ENCODE results near the gene APOC1. TPM values are rescaled to one million over a fixed set of nuclear protein-coding genes. Genes with fewer than 3 reads are reported as not detected.
"Not testable (repeated sequence)": the region's sequence is repeated elsewhere in the genome, so short reads cannot be mapped to it uniquely, and the experiment has no call there.

Gene APOC1
- total RNA-seq, 1 donor from 2014 or later = 1.7 TPM

DNA sequence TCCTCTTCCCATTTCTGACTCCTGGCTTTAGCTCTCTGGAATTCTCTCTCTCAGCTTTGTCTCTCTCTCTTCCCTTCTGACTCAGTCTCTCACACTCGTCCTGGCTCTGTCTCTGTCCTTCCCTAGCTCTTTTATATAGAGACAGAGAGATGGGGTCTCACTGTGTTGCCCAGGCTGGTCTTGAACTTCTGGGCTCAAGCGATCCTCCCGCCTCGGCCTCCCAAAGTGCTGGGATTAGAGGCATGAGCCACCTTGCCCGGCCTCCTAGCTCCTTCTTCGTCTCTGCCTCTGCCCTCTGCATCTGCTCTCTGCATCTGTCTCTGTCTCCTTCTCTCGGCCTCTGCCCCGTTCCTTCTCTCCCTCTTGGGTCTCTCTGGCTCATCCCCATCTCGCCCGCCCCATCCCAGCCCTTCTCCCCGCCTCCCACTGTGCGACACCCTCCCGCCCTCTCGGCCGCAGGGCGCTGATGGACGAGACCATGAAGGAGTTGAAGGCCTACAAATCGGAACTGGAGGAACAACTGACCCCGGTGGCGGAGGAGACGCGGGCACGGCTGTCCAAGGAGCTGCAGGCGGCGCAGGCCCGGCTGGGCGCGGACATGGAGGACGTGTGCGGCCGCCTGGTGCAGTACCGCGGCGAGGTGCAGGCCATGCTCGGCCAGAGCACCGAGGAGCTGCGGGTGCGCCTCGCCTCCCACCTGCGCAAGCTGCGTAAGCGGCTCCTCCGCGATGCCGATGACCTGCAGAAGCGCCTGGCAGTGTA is 6.2 kb upstream of the APOC1 start:
- DNase-seq = no peak
- intact Hi-C loops (cut with micrococcal nuclease) = no loop called here

DNA sequence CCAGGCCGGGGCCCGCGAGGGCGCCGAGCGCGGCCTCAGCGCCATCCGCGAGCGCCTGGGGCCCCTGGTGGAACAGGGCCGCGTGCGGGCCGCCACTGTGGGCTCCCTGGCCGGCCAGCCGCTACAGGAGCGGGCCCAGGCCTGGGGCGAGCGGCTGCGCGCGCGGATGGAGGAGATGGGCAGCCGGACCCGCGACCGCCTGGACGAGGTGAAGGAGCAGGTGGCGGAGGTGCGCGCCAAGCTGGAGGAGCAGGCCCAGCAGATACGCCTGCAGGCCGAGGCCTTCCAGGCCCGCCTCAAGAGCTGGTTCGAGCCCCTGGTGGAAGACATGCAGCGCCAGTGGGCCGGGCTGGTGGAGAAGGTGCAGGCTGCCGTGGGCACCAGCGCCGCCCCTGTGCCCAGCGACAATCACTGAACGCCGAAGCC is 5.6 kb upstream of the APOC1 start:
- DNase-seq (no peak), ATAC-seq (no peak)
- intact Hi-C loops (cut with micrococcal nuclease) = no loop called here

More for the DNA sequence above, 6.2 kb upstream of the APOC1 start:
- no peak for ATAC-seq

DNA sequence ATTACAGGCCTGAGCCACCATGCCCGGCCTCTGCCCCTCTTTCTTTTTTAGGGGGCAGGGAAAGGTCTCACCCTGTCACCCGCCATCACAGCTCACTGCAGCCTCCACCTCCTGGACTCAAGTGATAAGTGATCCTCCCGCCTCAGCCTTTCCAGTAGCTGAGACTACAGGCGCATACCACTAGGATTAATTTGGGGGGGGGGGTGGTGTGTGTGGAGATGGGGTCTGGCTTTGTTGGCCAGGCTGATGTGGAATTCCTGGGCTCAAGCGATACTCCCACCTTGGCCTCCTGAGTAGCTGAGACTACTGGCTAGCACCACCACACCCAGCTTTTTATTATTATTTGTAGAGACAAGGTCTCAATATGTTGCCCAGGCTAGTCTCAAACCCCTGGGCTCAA is 4.6 kb upstream of the APOC1 start:
- no peak for DNase-seq
- no peak for ATAC-seq
- intact Hi-C loops (cut with micrococcal nuclease) = no loop called here

DNA sequence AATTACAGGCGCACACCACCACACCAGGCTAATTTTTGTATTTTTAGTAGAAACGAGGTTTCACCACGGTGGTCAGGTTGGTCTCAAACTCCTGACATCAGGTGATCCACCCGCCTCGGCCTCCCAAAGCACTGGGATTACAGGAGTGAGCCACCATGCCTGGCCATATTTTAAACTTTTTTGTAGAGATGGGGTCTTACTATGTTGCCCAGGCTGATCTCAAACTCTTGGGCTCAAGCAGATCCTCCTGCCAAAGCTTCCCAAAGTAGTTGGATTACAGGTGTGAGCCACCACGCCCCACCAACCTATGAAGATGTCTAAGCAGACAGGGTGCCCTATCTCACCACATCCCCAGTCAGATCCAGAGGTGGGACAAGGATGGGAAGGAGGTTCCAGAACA is 2.5 kb upstream of the APOC1 start:
- ATAC-seq; intact Hi-C loops (cut with micrococcal nuclease); DNase-seq: not testable (repeated sequence)

DNA sequence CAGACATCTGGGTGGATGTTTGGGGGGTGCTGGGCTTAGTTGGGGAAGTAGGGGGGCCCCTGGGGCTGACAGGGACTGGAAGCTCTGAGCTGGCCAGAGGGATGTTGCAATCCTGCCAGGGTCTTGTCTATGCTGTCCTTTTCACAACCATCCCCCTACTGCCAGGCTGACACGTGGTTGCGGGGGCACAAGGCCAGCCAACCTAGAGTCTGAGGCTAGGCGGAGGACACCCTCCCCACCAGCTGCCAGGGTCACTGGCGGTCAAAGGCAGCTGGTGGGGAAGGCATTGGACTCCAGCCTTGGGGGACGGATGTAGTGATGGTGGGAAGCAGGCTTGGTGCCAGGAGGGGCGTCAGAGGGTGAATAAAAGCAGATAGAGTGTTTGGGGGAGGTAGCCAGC is 1.6 kb upstream of the APOC1 start:
- peak; percentile 18 for ATAC-seq
- intact Hi-C loops (cut with micrococcal nuclease) = no loop called here
- DNase-seq = peak; percentile 45

DNA sequence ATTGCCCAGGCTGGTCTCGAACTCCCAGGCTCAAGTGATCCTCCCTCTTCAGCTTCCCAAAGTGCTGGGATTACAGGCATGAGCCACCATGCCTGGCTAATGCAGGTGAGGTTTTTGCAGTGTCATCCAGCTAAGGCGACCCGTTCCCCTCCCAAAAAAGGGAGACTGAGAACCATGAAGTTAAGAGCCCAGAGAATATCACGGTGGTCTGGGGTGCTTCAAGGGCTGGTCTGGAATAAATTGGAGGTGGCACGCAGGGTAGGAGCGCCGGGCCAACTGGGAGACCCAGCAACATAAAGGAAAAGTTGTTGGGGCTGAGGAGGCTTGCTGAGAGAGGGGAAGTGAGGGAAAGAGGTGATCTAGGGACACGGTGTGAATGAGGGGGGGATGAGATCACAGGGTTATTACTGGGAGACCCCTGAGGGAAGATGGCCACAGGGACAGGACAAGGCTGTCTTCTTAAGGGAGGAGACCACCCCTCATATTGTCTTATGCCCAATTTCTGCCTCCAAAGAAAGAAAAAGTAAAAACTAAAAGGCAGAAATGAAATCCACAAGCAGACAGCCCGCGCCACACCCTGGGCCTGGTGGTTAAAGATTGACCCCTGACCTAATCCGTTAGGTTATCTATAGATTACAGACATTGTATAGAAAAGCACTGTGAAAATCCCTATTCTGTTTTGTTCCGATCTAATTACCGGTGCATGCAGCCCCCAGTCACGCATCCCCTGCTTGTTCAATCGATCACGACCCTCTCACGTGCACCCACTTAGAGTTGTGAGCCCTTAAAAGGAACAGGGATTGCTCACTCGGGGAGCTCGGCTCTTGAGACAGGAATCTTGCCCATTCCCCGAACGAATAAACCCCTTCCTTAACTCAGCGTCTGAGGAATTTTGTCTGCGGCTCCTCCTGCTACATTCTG is 636 bp upstream of the APOC1 start:
- ATAC-seq; intact Hi-C loops (cut with micrococcal nuclease); DNase-seq: not testable (repeated sequence)

DNA sequence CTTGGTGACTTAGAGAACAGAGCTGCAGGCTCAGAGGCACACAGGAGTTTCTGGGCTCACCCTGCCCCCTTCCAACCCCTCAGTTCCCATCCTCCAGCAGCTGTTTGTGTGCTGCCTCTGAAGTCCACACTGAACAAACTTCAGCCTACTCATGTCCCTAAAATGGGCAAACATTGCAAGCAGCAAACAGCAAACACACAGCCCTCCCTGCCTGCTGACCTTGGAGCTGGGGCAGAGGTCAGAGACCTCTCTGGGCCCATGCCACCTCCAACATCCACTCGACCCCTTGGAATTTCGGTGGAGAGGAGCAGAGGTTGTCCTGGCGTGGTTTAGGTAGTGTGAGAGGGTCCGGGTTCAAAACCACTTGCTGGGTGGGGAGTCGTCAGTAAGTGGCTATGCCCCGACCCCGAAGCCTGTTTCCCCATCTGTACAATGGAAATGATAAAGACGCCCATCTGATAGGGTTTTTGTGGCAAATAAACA is 9.9 kb downstream of the APOC1 start:
- ATAC-seq (no peak), DNase-seq (no peak)
- intact Hi-C loops (cut with micrococcal nuclease) = no loop called here

DNA sequence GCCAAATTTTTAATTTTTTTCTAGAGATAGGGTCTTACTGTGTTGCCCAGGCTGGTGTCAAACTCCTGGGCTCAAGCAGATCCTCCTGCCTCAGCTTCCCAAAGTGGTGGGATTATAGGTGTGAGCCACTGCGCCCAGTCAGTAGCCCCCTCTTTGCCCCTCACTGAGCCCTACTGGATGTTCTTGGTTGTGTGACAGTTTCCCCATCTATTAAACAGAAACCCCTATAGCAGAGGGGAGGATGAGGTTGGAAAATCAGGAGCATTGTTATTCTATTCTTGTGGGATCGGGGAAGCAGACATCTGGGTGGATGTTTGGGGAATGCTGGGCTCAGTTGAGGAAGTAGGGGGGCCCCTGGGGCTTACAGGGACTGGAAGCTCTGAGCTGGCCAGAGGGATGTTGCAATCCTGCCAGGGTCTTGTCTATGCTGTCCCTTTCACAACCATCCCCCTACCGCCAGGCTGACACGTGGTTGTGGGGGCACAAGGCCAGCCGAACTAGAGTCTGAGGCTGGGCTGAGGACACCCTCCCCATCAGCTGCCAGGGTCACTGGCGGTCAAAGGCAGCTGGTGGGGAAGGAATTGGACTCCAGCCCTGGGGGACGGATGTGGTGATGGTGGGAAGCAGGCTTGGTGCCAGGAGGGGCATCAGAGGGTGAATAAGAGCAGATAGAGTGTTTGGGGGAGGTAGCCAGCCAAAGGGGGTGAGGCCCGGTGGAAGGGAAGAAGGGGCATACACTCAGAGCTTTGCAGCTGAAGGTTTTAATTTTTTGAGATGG is 10.9 kb downstream of the APOC1 start:
- ATAC-seq (peak; percentile 84), DNase-seq (peak; percentile 84)
- intact Hi-C loops (cut with micrococcal nuclease) = no loop called here

DNA sequence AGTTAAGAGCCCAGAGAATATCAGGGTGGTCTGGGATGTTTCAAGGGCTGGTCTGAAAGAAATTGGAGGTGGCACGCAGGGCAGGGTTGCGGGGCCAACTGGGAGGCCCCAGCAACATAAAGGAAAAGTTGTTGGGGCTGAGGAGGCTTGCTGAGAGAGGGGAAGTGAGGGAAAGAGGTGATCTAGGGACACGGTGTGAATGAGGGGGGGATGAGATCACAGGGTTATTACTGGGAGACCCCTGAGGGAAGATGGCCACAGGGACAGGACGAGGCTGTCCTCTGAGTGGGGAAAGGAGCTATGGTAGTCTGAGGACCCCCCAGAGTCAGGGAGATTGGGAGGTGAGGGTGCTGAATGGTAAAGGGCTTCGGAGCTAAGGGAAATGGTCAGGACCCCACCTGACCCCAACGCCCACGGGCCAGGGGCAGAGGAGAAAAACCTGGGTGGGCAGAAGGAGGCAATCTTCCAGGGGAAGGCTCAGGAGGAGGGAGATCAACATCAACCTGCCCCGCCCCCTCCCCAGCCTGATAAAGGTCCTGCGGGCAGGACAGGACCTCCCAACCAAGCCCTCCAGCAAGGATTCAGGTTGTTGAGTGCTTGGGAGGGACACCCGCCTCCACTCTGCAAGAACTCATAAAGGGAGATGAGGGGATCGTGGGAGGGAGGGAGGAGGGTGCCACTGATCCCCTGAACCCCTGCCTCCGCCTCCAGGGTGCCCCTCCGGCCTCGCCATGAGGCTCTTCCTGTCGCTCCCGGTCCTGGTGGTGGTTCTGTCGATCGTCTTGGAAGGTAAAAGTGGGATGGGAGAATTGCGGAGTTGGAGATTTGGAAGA is 12.1 kb downstream of the APOC1 start:
- DNase-seq; intact Hi-C loops (cut with micrococcal nuclease): not testable (repeated sequence)
- peak; percentile 7 for ATAC-seq

DNA sequence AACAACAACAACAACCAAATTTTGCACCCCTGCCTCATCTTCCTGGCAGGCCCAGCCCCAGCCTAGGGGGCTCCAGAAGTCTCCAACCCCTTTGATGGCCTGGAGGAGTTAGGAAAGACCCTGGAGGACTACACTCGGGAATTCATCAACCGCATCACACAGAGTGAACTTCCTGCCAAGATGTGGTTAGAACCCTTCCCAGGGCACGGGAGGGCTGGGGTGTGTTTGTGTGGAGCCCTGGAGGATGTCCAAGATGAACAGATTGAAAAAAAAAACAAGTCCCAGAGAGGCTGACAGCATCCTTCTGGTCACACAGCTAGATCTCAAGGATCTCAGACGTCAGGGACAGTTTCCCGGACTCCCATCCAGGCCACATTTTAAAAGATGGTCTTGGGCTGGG is 13.3 kb downstream of the APOC1 start:
- DNase-seq (no peak), ATAC-seq (no peak)
- intact Hi-C loops (cut with micrococcal nuclease) = no loop called here

DNA sequence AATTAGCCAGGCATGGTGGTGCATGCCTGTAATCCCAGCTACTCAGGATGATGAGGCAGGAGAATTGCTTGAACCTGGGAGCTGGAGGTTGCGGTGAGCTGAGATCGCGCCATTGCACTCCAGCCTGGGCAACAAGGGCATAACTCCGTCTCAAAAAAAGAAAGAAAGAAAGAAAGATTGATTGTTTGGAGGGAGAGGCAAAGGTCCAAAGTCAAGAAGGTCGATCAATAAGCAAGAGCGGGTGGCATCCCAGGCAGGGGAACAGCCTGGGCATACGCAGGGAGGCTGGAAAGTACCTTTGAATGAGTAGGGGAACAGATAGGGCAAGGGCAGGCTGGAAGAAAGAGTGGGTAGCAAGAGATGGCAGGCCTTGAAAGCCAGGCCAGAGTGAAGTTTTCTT is 15.7 kb downstream of the APOC1 start:
- intact Hi-C loops (cut with micrococcal nuclease) = no loop called here
- ATAC-seq (no peak), DNase-seq (no peak)

DNA sequence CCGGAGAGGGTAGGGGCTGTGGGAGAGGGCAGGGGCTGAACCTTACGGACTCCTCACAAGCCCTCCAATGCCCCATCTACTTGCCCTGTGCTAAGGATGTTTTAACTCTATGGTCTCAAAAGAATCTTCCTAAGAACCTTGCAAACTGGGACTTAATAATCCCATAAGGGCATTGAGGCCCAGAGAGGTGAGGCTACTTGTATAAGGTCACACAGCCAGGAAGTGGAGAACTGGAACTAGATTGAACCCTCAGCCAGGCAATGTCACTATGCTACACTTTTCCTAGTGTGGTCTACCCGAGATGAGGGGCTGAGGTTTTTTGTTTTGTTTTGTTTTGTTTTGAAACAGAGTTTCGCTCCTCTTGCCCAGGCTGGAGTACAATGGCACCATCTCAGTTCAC is 17.1 kb downstream of the APOC1 start:
- ATAC-seq (no peak), DNase-seq (no peak)
- intact Hi-C loops (cut with micrococcal nuclease) = no loop called here

DNA sequence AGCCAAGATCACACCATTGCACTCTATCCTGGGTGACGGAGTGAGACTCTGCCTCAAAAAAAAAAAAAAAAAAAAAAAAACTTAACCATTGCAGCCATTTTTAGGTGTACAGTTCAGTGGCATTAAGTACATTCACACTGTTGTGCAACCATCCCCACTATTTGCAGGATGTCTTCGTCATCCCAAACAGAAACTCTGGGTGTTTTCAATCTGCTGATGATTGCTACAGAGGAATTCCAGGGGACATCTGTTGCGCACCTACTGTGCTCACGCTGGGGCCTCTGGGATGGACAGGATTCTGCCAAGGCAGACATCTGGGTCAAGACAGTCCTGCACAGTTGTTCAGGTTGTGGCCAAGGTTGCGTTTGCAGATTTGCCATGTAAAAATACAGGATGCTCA is 25.3 kb downstream of the APOC1 start:
- intact Hi-C loops (cut with micrococcal nuclease) = no loop called here
- no peak for ATAC-seq
- no peak for DNase-seq

DNA sequence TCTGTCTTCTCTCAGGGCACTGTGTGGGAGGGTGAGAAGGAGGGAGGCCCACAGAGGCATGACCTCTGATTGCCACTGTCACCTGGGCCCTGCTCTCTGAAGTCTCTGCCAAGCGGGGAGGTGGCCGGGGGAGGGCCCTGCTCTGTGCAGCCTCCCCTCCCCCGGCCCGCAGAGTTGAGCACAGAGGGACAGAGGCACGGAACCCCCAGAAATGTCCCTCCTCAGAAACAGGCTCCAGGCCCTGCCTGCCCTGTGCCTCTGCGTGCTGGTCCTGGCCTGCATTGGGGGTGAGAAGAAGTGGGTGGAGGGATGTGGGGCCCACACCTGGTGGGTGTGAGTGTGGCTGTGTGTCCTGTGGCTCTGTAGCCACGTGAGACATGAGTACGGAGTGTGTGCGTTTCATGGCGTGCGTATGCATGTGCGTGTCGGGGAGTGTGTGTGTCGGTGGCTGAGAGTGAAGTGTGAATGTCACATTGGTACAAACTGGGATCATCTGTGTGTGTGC is 27.7 kb downstream of the APOC1 start, which contains the start of gene APOC4:
TSS of gene APOC4 (plus strand) at position 171 of the 505 bp plus-strand sequence. CDS start at position 212, 41 bp downstream.
- no peak for DNase-seq
- no peak for ATAC-seq
- intact Hi-C loops (cut with micrococcal nuclease) = no loop called here

DNA sequence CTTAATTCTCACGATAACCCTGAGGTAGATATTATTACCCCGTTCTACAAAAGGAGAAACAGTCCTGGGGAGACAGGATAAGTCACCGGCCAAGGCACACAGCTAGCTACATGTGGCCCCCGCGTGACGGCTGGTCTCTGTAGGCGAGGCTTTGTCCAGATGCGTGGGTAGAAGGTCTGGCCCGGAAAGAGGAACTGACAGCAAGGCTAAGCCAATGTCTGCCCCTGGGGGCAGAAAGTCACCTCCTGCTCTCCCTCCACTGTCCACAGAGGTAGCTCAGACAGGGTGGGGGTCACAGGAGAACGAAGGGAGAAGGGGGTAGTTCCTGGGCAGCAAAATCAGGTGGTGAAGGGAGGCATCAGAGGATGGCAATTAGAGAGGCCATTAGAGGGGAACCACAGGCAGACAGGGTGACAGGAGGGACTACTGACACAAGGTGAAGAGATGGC is 29.4 kb downstream of the APOC1 start:
- DNase-seq (peak; percentile 57), ATAC-seq (peak; percentile 56)
- intact Hi-C loops (cut with micrococcal nuclease) = no loop called here

DNA sequence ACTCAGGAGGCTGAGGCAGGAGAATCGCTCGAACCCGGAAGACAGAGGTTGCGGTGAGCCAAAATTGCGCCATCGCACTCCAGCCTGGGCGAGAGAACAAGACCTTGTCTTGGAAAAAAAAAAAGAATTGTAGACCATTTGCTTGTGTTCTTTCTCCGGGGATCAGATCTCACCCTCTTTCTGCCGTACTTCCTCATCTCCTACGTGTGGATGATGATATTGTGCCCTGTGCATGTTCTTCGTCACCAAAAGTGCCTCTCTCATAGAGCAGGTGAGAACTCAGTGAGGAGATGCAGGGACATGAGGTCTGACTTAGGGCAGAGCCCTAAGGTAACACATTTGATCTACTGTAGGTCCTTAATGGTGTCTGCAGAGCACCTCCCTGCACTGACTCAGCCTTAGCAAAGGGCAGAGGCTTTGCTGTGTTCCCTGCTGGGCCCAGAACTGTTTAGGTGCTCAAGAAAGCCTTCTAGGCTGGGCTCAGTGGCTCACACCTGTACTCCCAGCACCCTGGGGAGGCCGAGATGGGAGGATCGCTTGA is 32.7 kb downstream of the APOC1 start:
- ATAC-seq (no peak), DNase-seq (no peak)
- intact Hi-C loops (cut with micrococcal nuclease) = no loop called here

DNA sequence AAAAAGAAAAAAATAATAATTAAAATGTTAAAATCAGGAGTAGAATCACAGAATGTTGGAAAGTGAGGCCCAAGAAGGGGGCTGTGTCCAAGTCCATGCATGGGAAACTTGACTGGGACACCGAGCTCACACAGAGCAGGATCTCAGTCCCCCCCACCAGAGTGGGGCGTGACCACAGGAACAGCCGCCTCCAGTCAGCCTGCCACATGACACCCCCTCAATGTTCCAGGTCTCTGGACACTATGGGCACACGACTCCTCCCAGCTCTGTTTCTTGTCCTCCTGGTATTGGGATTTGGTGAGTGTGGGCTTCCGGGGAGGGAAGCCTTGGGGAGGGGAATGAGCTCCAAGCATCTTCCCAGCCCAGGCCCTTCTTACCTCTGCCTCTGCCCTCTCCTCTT is 33.8 kb downstream of the APOC1 start:
- ATAC-seq (no peak), DNase-seq (no peak)
- intact Hi-C loops (cut with micrococcal nuclease) = no loop called here
